ENCODE measurements around the gene CCDC60. TPM values are rescaled to one million over a fixed set of nuclear protein-coding genes. Genes with fewer than 3 reads are reported as not detected.

Gene CCDC60
- total and polyA plus RNA-seq, 8 donors, result not detected

DNA sequence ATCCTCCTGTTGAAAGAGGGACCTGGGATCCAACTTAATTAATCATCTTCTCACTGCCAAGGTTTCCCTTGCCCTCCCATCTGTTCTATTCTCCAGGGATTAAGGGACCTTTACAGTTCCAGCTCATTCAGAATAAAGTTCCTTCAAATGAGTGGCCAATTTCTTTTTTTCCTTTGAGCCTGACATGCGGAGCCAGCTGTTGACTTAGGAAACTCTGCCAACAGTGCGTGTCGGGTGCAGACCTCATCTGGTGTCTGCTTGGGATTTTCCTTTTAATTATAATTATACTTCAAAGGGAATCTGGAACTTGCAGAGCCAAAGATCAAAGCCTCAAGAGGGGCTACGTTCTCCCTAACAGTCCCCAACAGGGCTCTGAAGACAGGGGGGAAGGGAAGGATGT, 64.8 kb downstream of the CCDC60 start:
- Histone ChIP-seq H3K4me1 (no peaks in the 10 kb centered on the region), H3K27me3 (no peaks in the 10 kb centered on the region), H3K27ac (no peak overlapping the region), H3K36me3 (no peaks in the 10 kb centered on the region), H3K4me3 (no peak overlapping the region), H3K9me3 (no peaks in the 10 kb centered on the region)
- no peak for DNase-seq
- WGBS, 2 donors, result 50 to 70% methylated on average over 4 of the region's 4 CpGs
- ATAC-seq, result no peak
- no peak for FAIRE-seq
- TF ChIP-seq, protein P1, sequence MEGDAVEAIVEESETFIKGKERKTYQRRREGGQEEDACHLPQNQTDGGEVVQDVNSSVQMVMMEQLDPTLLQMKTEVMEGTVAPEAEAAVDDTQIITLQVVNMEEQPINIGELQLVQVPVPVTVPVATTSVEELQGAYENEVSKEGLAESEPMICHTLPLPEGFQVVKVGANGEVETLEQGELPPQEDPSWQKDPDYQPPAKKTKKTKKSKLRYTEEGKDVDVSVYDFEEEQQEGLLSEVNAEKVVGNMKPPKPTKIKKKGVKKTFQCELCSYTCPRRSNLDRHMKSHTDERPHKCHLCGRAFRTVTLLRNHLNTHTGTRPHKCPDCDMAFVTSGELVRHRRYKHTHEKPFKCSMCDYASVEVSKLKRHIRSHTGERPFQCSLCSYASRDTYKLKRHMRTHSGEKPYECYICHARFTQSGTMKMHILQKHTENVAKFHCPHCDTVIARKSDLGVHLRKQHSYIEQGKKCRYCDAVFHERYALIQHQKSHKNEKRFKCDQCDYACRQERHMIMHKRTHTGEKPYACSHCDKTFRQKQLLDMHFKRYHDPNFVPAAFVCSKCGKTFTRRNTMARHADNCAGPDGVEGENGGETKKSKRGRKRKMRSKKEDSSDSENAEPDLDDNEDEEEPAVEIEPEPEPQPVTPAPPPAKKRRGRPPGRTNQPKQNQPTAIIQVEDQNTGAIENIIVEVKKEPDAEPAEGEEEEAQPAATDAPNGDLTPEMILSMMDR (IDR thresholded peaks at IDR 0.05), result no peak
- intact Hi-C loops (cut with DNase I), result no loop called here

DNA sequence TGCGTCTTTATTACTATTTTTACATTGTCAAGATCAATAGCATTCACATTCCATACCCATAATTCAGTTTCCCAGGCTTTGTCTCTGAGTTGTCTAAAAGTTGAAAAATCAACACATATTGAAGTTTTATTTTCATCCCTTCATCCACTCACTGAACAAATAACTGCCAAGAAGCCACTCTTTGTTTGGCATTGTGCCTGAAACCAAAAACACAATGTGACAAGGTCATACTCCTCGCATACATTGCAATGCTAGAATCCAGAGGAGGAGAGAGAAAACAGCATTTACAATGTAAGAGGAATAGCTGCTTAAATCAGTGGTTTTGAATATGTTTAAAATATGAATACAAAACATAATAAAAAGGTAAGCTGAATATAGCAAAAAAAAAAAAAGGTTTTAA, 71.8 kb downstream of the CCDC60 start:
- FAIRE-seq (no peak), DNase-seq (no peak), ATAC-seq (no peak)
- Histone ChIP-seq H3K27me3 (no peaks in the 10 kb centered on the region), H3K4me3 (no peak overlapping the region), H3K27ac (no peak overlapping the region), H3K9me3 (no peaks in the 10 kb centered on the region), H3K4me1 (no peaks in the 10 kb centered on the region), H3K36me3 (no peaks in the 10 kb centered on the region)
- TF ChIP-seq, protein P1 (IDR thresholded peaks at IDR 0.05), result no peak
- intact Hi-C loops (cut with DNase I), result no loop called here
- 24 to 36% methylated on average over 2 of the region's 2 CpGs for WGBS, 2 donors

DNA sequence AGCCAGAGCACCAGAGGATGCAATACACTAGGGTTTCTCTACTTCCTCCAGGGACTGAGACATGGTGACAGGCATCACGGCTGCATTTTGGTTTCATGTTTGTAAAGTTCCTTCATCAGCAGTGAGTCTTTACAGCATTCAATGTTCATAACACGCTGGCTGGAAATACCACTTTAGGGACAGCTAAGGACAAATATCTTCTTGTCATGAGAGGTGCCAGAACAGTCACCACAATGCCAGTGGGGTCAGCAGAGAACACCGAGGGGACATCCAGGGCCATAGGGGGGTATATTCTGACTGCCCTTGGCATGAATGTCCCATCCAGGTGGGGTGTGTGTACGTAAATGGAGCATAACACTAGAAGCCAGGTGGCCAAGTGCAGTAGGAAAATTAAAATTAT, 72.3 kb downstream of the CCDC60 start:
- no peak for ATAC-seq
- no peak for DNase-seq
- no peak for FAIRE-seq
- Histone ChIP-seq H3K4me3 (no peak overlapping the region), H3K4me1 (no peaks in the 10 kb centered on the region), H3K27ac (no peak overlapping the region), H3K27me3 (no peaks in the 10 kb centered on the region), H3K36me3 (no peaks in the 10 kb centered on the region), H3K9me3 (no peaks in the 10 kb centered on the region)
- intact Hi-C loops (cut with DNase I), result no loop called here
- TF ChIP-seq, protein P1 (IDR thresholded peaks at IDR 0.05), result no peak
- WGBS, 2 donors, result 62 to 69% methylated on average over 4 of the region's 4 CpGs

DNA sequence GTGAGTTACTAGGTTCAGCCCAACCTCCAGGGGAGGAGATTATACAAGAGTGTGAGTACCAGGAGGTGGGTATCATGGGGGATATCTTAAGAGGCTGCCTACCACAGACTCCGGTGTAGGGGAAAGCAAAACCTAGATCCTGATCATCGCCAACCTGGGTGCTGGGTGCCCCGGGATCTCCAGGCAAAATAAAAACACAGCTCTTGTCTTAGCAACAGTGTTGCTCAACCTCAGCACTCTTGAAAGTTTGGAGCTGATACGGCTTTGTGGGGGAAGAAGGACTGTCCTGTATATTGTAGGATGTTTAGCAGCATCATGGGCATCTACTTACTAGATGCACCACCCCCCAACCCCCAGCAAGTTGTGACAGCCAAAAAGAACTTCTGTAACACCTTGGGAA, 74.5 kb downstream of the CCDC60 start:
- Histone ChIP-seq H3K27me3 (no peaks in the 10 kb centered on the region), H3K36me3 (no peaks in the 10 kb centered on the region), H3K9me3 (no peaks in the 10 kb centered on the region), H3K4me3 (no peak overlapping the region), H3K4me1 (no peaks in the 10 kb centered on the region), H3K27ac (no peak overlapping the region)
- FAIRE-seq (no peak), DNase-seq (no peak), ATAC-seq (no peak)
- intact Hi-C loops (cut with DNase I), result no loop called here
- 67 to 79% methylated on average over 4 of the region's 4 CpGs for WGBS, 2 donors
- TF ChIP-seq, protein P1 (IDR thresholded peaks at IDR 0.05), result no peak

DNA sequence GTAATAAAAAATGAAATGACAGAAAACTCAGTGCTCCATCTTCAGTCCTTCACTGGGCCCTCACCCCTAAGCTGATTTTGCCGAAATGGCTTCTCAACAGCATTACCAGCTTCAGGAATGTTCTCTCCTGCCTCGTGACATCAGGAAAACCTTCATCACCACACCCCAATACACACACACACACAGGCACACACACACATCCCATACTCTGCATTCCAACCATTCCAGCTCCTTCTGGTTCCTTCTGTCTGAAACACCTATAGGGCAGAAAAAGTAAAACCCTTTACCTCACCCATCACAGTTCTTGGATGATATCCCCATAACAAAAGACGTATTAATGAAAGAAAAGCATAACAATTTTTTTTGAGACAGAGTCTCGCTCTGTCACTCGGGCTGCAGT, 75.9 kb downstream of the CCDC60 start:
- WGBS, 2 donors, result 47 to 51% methylated on average over 5 of the region's 5 CpGs
- FAIRE-seq, result no peak

More for the DNA sequence above, 75.9 kb downstream of the CCDC60 start:
- Histone ChIP-seq H3K27ac (no peak overlapping the region), H3K9me3 (no peaks in the 10 kb centered on the region), H3K36me3 (no peaks in the 10 kb centered on the region), H3K4me1 (no peaks in the 10 kb centered on the region), H3K27me3 (no peaks in the 10 kb centered on the region), H3K4me3 (no peak overlapping the region)
- TF ChIP-seq, protein P1 (IDR thresholded peaks at IDR 0.05), result no peak
- intact Hi-C loops (cut with DNase I), result loop anchor here in 2 of 3 donors (5.0 to 10.0 kb wide), 2 partner anchors 293 to 296 kb away; no protein-coding TSS in a partner anchor
- no peak for ATAC-seq
- DNase-seq, result no peak
